Measurements from ENCODE around the gene HSD17B2.
"Not testable (repeated sequence)": the region's sequence is repeated elsewhere in the genome, so short reads cannot be mapped to it uniquely, and the experiment has no call there.

Gene HSD17B2

DNA sequence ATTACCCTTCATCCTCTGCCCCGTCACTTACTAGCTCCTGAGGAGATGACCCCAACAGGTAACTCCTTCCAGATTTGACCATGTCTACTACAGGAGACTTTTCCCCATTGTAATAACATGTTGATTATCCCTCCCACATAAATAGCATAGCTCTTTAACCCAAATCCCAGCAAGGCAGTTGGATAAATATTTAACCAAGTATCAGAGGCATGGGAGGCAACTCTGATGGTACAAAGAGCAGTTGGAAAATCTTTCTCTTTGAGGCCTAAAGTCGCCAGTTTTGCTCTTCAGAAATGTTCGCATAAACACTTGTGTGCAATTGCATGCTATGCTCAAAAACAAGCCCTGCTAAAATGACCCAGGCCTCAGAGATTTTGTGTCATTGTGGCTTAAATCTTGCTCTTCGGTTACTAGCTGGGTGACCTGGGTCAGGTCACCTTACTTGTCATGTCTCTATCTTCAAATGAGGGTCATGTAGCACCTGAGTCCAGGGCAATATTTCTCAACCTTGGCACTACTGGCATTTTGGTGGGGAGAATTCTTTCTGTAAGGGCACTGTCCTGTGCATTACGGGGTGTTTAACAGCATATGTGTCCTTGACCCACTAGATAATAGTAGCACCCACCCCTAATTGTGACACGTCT lies 48.8 kb downstream of the HSD17B2 start:
- no peak for DNase-seq

DNA sequence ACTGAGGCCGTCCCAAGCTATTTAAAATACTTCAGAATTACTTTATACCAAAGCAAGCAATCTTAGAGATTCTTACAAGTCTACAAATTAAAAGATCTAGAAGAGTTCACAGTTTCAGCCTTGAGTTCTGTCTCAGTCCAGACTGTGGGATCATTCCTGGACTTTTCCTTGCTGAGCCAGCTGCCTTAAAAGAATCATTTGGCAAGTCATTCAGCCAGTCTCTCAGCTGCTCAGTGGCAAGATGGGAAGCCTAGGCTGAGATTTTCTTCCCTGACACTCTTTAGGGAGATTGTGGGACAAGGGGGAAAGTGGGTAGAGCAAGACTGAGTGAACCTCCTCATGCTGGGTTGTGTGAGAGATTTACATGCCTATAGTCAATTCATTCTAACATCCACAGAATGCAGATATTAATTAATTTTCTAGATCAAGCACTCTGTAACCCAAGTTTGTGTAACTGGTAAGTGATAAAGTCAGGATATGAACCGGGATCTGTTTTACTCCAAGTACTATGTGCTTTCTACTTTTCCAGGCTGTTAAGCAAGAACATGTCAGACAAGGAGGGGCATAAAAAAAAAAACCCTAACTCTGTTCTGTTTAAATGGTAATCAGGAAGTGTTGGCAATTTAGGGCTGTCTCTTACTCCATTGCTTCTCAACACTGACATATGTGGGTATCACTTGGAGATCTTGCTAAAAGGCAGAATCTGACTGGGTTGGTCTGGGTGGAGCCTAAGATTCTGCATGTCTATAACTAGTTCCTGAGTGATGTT lies 50.1 kb downstream of the HSD17B2 start:
- DNase-seq: no peak

DNA sequence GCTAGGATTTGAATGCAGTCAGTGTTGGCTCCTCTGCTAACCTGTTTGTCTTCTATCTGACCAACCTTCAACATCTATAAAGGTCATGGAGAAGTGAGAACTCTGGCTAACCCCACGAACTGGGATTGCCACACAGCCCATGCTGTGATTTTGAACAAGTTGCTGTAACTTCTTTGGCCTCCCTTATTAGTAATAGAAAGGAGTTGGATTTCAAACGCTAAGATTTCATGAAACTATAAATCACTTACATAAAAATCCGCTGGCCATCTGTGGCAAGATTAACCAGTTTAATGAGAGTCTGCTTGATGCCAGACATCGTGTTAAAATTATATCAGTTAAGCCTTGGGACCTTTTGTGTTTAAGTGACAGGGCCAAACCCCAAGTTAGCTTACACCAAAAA lies 53.4 kb downstream of the HSD17B2 start:
- no peak for DNase-seq

DNA sequence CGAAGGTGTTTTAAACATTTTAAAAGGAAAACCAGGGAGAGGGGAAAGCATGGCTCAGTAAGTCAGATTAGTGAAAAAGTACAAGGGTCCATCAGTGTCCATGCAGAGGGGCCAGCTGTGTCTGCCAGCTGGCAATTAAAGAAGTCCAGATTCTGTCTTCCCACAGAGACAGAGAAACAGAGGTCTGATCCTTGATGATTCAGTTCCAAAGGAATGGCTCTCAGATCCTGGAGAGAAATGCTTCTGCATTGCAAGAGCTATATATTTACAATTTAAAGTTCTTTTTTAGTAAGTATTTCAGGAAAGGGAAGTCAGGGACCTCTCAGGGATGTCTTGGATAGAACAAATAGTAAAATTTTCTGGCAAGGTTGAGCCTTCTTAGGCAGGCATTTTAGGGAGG lies 56.2 kb downstream of the HSD17B2 start:
- DNase-seq: no peak

DNA sequence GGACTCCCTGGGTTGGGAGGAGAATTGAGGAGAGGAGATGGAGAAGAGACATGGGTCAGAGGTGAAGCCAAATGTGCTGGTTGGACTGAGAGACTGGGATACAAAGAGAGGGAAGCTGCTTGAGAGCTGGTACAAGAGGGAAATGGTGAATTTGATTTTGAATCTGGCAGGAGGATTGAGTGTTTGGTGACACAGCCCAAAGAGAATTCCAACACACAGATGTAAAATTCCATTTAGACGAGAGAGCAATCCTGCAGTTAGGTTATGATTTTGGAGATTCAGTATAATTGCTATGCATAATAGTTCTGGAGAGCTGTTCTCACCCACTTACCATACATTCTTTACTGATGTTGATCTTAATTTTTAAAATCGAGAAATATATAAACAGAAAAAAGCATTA lies 57.7 kb downstream of the HSD17B2 start:
- DNase-seq: no peak

DNA sequence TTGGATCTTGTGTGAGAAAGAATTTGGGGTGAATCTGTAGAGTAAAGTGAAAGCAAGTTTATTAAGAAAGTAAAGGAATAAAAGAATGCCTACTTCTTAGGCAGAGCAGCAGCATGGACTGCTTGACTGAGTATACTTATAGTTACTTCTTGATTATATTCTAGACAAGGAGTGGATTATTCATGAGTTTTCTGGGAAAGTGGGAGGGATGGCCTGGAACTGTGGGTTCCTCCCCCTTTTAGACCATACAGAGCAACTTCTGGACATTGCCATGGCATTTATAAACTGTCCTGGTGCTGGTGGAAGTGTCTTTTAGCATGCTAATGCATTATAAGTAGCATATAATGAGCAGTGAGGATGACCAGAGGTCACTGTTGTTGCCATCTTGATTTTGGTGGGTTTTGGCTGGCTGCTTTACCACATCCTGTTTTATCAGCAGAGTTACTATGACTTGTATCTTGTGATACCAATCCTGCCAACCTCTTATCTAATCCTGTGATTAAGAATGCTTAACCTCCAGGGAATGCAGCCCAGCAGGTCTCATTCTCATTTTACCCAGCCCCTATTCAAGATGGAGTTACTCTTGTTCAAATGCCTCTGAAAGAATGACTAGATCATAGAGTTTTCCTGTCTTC lies 58.7 kb downstream of the HSD17B2 start:
- DNase-seq: no peak

DNA sequence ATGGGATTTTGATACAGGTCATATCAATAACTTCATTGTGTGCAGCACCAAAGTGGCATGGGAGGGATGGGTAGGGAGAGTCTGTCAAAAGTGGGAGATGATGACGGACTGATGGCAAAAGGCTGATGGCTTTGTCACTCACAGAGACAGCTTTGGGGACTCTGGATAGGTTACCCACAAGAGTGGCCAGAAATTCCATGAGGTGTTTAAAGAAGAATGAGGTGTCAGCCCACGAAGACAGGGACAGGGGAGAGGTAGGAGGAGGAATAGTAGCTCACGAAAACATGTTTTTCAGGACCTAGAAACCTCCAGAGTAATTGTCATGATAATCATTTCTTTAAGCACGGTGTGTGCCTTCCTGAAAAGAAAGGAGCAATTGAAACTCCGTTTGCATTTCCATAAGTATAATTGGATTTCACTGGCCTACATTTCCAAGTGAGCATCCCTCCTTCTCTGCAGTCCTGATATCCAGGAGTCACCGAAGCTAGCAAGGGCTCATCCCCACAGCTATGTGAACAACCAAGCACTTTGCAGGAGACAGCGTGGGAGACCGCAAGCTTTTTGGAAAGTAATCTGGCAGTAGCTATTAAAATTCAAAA lies 60.0 kb downstream of the HSD17B2 start:
- DNase-seq: no peak

DNA sequence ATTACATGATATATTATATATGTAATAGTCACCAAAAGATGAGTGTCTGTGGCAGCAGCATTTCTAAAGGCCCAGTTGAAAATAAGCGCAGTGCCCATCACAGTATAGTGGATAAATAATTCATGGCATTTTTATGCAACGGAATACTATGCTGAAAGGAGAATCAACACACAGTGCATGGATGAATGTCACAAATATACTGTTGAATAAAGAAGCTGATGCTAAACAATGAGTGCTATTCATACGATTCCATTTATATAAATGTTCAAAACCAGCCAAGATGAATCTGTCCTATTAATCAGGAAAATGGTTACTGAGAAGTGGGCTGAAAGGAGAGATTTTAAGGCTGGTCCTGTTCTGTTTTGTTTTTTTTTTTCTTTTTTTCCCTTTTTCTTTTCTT lies 61.6 kb downstream of the HSD17B2 start:
- no peak for DNase-seq

DNA sequence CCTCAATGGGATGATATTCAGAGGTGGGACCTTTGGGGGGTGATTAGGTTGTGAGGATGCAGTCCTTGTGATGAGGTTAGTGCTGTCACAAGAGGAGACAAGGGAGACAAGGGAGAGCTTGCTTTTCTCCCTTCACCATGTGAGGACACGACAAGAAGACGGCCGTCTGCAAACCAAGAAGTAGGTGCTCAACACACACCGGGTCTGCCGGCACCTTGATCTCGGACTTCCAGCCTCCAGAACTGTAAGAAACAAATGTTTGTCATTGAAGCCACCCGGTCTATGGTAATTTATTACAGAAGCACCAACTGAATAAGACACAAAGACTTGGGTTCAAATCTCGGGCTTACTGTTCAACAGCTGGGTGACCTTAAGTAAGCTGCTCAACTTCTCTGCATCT lies 70.1 kb downstream of the HSD17B2 start:
- no peak for DNase-seq

DNA sequence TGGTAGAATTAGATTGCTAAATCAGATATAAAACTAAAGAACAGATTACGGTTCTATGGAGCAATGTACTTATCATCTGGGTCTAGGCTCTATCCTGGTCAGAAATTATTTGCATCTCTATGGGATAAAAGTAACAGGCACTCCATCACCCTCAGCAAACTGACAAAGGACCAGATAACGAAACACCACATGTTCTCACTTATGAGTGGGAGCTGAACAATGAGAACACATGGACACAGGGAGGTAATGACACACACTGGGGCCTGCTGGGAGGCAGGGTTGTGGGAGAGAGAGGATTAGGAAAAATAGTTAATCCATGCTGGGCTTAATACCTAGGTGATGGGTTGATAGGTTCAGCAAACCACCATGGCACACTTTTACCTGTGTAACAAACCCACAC lies 73.0 kb downstream of the HSD17B2 start:
- no peak for DNase-seq

DNA sequence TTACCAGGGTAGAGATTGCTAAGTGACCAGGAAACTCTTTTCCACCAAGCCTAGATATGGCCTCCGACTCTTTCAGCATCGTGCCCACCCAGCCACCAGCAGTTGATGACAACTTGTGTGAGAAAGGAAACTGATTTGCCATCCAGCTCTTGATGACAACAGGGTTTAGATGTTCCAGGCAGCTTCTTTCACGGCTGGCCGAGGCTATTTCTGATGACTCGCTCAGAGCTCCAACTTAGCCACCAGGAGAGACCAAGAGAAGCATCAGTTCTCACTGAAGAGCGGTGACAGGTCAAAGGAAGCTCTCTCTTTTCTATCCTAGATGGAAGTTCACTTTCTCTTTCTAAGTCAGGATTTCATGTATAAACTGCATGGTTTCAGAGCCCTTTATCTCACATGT lies 73.7 kb downstream of the HSD17B2 start:
- DNase-seq: no peak

DNA sequence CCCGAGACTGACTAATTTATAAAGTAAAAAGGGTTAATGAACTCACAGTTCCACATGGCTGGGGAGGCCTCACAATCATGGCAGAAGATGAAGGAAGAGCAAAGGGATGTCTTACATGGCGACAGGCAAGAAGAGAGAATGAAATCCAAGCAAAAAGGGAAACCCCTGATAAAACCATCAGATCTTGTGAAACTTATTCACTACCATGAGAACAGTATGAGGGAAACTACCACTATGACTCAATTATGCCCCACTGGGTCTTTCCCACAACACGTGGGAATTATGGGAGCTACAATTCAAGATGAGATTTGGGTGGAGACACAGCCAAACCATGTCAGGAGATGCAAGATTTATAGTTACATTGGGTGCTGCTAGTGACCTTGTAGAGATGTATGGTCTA lies 74.2 kb downstream of the HSD17B2 start:
- DNase-seq: not testable (repeated sequence)

DNA sequence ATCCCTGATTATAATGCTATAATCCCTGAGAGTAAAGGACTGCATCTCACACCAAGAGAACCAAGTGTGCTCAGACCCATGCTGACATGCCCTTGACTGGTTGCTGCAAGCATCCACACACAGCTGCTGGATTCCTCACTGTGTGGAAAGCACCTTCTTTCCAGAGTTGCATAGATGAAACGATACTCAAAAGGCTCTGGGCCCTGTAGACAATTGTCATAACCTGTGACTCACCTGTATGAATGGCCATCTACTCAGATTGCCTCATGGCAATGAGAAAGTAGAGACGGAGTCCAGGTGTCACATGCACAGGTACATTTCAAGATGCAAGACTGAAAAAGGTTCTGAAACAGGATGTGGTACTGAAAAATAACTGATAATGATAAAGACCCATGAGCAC lies 76.9 kb downstream of the HSD17B2 start:
- DNase-seq: no peak

DNA sequence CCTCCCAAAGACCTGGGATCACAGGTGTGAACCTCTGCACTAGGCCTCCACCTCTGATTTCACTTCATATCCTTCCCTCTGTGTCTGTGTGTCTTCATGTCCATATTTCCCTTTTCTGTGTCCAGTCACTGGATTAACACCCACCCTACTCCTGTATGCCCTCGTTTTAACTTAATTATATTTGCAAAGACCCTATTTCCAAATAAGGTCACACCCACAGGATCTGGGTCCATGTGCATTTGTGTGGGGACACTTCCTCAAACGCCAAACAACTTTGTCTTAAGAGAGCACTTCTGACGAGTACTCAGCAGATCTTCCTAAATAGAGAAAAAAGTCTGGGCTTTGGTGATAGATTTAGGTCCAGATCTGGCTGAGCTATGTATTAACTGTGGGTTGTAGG lies 78.7 kb downstream of the HSD17B2 start:
- no peak for DNase-seq

DNA sequence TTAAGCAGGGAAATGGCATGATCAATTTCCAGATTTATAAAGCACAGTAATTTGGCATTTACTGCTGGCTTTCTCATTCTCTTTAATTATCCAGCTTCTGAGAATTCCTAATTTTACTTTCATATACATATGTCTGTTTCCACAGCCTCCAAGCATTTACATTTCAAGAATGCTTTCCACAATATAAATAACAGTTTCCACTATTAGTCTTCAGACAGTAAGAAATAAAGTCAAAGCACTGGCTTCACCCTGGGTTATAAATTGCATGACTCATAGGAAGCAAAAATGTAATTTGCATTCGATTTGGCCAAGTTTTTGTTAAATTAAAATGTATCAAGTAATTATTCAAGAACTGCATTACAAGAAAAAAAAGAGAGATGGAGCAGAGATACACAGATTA lies 81.5 kb downstream of the HSD17B2 start:
- DNase-seq: no peak

DNA sequence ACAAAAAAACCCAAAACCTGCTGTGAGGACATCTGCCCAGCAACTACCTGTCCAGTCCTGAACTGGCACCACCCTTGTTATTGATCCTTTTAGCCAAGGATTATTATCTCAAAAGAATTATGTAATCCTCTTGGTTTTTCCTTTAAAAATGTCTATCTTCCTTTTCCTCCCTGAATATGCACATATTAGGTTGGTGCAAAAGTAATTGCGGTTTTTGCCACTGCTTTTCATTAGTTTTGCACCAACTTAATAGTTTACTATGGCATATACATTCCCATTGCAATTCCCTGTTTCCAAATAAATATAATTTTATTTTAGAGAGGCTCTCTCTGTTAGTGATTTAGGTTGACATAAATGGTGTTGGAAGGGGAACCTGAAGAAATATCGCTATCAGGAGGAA lies 83.7 kb downstream of the HSD17B2 start:
- DNase-seq: no peak

DNA sequence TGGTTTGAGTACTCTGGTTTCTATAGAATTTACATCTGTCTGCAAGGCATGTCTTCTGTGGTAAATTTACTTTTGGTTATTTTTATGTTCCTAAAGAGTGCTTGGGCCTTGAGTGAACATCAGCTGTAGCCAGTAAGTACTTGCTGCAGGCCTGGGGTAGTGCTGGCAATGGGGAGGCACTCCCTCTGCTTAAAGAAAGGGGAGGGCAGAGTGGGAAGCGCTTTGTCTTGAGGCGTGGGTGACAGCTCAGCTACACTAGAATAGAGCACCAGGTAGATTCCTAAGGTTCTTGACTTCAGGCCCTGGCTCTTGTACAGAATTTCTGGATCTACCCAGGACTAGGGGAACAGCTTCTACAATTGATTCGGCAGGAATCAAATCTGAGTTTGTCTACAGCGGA lies 84.4 kb downstream of the HSD17B2 start:
- DNase-seq: no peak

DNA sequence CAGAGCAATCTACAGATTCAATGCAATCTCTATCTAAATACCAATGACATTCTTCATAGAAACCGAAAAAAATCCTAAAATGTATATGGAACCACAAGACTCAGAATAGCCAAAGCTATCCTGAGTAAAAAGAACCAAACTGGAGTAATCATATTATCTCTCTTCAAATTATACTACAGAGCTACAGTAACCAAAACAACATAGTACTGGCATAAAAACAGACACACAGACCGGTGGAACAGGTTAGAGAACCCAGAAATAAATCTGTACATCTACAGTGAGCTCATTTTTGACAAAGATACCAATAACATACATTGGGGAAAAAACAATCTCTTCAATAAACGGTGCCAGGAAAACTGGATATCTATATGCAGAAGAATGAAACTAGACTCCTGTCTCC lies 89.6 kb downstream of the HSD17B2 start:
- DNase-seq: no peak

DNA sequence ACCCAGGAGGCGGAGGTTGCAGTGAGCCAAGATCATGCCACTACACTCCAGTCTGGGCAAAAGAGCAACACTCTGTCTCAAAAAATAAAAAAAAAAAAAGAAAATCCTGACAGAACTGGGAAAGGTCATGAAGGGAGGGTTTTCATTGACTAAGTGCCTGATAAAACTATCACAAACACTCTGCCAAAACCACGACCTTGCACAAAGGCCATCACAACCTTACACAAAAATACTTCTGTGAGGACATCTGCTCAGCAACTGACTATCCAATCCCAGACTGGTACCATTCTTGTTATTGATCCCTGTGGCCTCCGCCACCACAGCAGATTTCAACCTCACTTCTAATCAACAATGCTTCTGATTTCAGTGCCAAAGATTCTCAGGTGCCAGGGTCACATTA lies 94.8 kb downstream of the HSD17B2 start:
- no peak for DNase-seq

DNA sequence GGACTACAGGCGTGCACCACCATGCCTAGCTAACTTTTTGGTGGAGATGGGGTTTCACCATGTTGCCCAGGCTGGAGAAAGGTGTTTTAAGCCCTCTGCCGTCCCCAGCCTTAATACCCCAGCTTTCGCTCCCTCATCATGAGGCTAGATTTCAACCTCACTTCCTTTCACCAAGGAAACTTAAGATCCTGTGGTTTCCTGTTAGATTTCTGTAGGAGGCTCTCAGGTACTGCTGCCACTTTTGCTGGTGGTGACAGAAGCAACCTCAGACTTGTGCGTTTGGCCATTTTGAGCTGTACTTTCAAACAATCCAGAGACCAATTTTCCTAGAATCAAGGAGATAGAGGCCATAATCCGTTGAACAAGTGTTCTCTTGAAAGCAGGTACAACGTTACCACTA lies 98.7 kb downstream of the HSD17B2 start:
- no peak for DNase-seq

DNA sequence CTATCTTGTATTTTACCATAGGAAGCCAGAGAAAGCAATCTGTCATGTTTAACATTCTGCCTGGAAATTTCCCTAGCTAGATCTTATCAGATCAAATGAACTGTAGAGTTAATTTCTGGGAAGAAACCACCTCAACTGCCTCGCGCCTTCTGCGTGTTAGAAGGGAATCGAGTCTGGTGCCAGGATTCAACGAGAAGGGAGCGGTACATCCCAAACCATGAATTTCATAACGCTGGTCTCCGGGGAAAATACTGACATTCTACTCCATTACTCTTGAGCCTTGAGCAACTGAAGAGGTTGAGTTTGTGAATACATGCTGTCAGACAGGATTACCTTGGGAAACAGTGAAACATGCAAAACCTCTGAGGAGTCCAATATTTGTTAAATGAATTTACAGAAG lies 99.8 kb downstream of the HSD17B2 start:
- DNase-seq: no peak

DNA sequence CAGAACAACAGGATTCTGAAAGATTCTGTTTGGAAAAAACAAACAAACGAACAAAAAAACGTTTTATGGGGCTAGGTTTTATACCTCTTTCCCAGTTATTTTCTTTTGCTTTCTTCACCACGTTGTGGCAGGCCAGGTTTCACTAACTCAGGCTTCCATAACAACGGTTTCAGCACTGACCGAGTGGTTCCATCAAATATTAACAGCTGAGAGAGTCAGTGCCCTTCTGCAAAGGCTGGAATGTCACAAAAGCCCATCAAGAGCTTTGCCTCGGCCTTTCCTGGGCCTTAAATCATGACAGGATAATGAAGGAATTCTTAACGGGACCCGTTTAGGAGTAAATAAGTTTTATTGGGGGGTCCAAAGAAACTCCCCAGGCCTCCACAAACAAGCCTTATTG lies 100.8 kb downstream of the HSD17B2 start:
- no peak for DNase-seq

DNA sequence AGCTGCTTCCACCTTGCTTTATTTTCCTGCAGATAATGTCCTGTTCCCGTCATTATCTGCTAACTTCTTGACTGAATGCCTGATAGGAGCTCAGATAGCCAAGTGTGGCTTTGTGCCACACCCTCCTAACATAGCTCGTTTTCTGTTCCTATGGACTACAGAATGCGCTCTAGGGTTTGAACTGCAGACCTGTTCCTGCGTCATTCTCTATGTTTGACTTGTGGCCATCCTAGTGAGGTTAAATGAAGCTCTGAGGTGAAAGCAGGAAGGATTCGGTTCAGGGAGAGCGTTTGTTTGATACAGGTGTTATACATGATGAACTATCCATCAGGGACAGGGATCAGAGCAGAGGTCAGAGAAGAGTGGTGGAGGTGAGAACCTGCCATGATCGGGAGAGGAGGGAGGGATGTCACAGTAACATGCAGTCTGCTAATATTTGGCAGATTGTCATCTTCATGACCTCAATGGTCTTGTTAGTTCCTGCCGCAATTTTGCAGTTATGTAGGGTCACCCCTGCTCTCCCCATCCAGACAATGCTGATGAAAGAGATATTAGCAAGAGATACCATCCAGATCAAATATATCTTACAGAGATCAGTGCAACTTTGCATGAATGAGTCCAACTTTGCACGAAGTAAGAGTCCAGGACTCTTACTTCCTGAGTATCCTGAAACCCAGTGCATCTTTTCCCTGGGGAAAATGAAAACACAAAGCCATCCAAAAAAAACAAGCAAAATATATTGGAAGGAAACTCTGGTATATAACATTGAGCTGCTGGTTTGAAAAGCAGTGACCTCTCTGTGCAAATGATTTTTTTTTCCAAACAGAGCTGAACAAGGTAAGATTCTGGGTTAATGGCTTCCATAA lies 102.1 kb downstream of the HSD17B2 start:
- DNase-seq: no peak
